ENCODE data around the gene MC1R. TPM values are rescaled to one million over a fixed set of nuclear protein-coding genes. Genes with fewer than 3 reads are reported as not detected.

MC1R gene
- total and polyA plus RNA-seq, 5 experiments from 2014 or later: 0.63 to 10.3 (median 10.2) TPM; not detected in 2

DNA sequence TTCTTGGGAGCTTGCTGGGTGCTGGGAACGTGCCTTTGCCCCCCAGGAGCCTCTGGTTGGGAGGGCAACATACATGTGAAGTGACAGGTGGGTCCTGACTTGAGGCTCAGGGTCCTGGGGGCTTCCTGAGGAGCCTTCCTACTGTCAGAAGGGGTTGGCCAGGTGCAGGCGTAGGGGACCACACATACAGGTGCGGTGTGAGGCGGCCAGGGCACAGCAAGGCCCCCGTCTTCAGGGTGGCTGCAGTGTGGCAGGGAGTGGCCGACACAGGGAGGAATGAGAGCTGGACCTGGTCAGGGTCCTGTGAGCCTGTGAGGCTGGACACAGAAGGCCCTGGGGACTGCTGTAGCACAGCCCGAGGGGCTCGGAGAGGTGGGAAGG, 34.6 kb upstream of the MC1R start:
- no peak overlapping the region for H3K4me3 Mint-ChIP-seq
- H3K27me3 Mint-ChIP-seq: no peaks in the 10 kb centered on the region
- H3K9me3 Mint-ChIP-seq: no peaks in the 10 kb centered on the region
- H3K4me1 Mint-ChIP-seq: peaks cover 9 to 25% (median 16%) of the 10 kb centered on the region in 4 donors
- peaks cover 0 to 85% (median 22%) of the 10 kb centered on the region in 3 donors for H3K36me3 Mint-ChIP-seq
- DNase-seq (no peak), ATAC-seq (no peak)
- H3K27ac Mint-ChIP-seq: peak overlapping the region in 2 of 10 donors; percentile 24 to 82
- POLR2A ChIA-PET: no interaction called here

- POLR2A ChIA-PET: no interaction called here
- no peak overlapping the region for H3K4me3 Mint-ChIP-seq
These were observed 31.4 kb upstream of the MC1R start for GRCh38 chr16:89887243-89887642.

DNA sequence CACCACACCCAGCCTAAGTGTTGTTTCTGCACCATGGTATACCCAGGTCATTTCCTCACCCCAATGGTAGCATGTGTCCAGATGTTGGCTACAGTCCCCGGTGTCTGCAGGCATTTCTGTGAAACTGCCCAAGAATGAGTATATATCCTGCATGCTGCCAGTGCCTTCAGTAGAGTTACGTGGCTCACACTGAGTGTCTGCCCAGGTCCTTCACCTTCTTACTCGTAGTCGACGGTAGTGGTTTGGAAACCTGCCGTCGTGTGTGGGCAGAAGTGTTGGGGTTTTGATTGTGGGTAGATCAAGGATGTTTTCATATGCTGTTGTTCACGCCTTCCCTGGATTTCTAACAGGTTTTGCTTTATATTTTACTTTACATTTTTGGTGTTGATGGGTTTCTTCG, 28.5 kb upstream of the MC1R start:
- Mint-ChIP-seq H3K9me3 (no peaks in the 10 kb centered on the region), H3K27me3 (no peaks in the 10 kb centered on the region), H3K27ac (peak overlapping the region in 6 of 10 donors; percentile 6 to 89 (median 58)), H3K4me3 (peak overlapping the region in 3 of 10 donors; percentile 13 to 54 (median 13)), H3K36me3 (peaks cover 0 to 81% (median 9%) of the 10 kb centered on the region in 3 donors), H3K4me1 (peaks cover 6 to 17% (median 11%) of the 10 kb centered on the region in 4 donors)
- peak; percentile 40 to 61 for ATAC-seq
- POLR2A ChIA-PET: no interaction called here
- DNase-seq: no peak

More at GRCh38 chr16:89887243-89887642, 31.4 kb upstream of the MC1R start:
- H3K36me3 Mint-ChIP-seq: peaks cover 0 to 88% (median 22%) of the 10 kb centered on the region in 3 donors
- peak overlapping the region in 1 of 10 donors; percentile 55 for H3K27ac Mint-ChIP-seq
- H3K4me1 Mint-ChIP-seq: peaks cover 11 to 34% (median 19%) of the 10 kb centered on the region in 4 donors
- no peaks in the 10 kb centered on the region for H3K27me3 Mint-ChIP-seq
- ATAC-seq (no peak), DNase-seq (no peak)
- H3K9me3 Mint-ChIP-seq: no peaks in the 10 kb centered on the region

DNA sequence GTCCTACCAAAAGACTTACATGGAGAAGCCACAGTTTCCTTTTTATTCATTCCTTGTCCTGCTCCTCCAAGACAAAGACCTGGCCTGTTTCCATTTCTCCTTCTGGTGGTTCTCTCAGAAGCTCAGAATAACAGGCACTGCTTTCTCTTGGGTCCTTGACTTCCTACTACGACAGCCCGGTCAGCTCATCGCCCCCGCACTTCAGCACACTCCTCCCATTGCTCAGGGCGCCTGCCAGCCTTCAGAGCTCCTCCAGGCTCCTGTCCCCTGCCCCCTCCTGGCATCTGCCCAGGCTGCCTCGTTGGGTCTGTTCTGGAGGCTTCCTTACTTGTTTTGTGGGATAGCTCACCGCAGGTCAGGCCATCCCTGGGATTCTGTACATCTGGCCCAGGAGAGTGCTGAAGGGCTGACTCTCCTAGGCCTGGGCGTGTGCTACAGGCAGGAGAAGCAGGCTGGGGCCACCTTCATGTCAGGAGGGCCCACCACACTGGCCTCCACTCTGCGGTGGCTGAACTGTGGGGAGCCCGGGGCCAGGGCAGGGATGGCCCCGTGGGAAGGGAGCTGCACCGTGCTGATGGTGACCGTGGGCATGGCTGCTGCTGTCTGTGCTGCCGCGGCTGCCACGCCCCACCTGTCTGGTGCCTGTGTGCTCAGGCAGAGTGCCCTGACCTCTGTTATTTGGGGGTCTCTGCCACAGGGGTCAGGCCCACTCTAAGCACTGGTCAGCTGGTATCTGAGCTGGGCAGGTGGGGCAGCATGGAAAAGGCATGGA, 27.6 kb upstream of the MC1R start:
- H3K9me3 Mint-ChIP-seq: no peaks in the 10 kb centered on the region
- ATAC-seq: no peak
- peaks cover 0 to 81% (median 9%) of the 10 kb centered on the region in 3 donors for H3K36me3 Mint-ChIP-seq
- H3K27me3 Mint-ChIP-seq: no peaks in the 10 kb centered on the region
- POLR2A ChIA-PET: no interaction called here
- H3K4me1 Mint-ChIP-seq: peaks cover 6 to 17% (median 10%) of the 10 kb centered on the region in 4 donors
- peak overlapping the region in 1 of 10 donors; percentile 45 for H3K4me3 Mint-ChIP-seq
- H3K27ac Mint-ChIP-seq: peak overlapping the region in 4 of 10 donors; percentile 38 to 51 (median 44)
- no peak for DNase-seq

GRCh38 chr16:89892055-89892630, 26.5 kb upstream of the MC1R start:
- H3K9me3 Mint-ChIP-seq: no peaks in the 10 kb centered on the region
- DNase-seq (no peak), ATAC-seq (no peak)
- POLR2A ChIA-PET: no interaction called here
- H3K36me3 Mint-ChIP-seq: peaks cover 0 to 78% (median 6%) of the 10 kb centered on the region in 3 donors
- H3K4me3 Mint-ChIP-seq: no peak overlapping the region
- H3K4me1 Mint-ChIP-seq: peaks cover 6 to 17% (median 10%) of the 10 kb centered on the region in 4 donors
- H3K27ac Mint-ChIP-seq: peak overlapping the region in 1 of 10 donors; percentile 60
- H3K27me3 Mint-ChIP-seq: no peaks in the 10 kb centered on the region

DNA sequence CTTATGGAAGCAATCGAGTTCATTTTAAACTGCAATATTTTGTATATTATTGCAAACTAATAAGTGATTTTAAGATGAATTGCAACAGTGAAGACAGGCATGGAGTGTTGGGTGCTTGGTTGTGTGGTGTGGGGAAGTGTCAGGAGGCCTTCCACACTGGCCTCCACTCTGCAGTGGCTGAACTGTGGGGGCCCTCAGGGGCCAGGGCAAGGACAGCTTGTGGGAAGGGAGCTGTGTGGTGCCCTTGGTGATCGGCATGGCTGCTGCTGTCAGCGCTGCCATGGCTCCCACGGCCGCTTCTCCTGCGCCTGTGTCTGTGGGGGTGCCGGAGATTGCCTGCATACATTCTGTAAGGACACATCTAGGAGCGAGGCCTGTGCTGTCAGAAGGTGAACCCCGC, 26.0 kb upstream of the MC1R start:
- ATAC-seq: no peak
- H3K27ac Mint-ChIP-seq: no peak overlapping the region

GRCh38 chr16:89893642-89894548, 24.8 kb upstream of the MC1R start:
- Mint-ChIP-seq H3K4me1 (peaks cover 6 to 14% (median 10%) of the 10 kb centered on the region in 4 donors), H3K4me3 (no peak overlapping the region), H3K27me3 (no peaks in the 10 kb centered on the region), H3K36me3 (peaks cover 0 to 78% (median 3%) of the 10 kb centered on the region in 3 donors), H3K9me3 (no peaks in the 10 kb centered on the region), H3K27ac (no peak overlapping the region)
- POLR2A ChIA-PET: no interaction called here
- ATAC-seq (peak in 1 of 2 donors; percentile 29), DNase-seq (no peak)

More for the DNA sequence above, 26.0 kb upstream of the MC1R start:
- H3K9me3 Mint-ChIP-seq: no peaks in the 10 kb centered on the region
- no peaks in the 10 kb centered on the region for H3K27me3 Mint-ChIP-seq
- H3K4me1 Mint-ChIP-seq: peaks cover 6 to 17% (median 10%) of the 10 kb centered on the region in 4 donors
- DNase-seq: no peak
- POLR2A ChIA-PET: no interaction called here
- peaks cover 0 to 78% (median under 1%) of the 10 kb centered on the region in 3 donors for H3K36me3 Mint-ChIP-seq
- no peak overlapping the region for H3K4me3 Mint-ChIP-seq

DNA sequence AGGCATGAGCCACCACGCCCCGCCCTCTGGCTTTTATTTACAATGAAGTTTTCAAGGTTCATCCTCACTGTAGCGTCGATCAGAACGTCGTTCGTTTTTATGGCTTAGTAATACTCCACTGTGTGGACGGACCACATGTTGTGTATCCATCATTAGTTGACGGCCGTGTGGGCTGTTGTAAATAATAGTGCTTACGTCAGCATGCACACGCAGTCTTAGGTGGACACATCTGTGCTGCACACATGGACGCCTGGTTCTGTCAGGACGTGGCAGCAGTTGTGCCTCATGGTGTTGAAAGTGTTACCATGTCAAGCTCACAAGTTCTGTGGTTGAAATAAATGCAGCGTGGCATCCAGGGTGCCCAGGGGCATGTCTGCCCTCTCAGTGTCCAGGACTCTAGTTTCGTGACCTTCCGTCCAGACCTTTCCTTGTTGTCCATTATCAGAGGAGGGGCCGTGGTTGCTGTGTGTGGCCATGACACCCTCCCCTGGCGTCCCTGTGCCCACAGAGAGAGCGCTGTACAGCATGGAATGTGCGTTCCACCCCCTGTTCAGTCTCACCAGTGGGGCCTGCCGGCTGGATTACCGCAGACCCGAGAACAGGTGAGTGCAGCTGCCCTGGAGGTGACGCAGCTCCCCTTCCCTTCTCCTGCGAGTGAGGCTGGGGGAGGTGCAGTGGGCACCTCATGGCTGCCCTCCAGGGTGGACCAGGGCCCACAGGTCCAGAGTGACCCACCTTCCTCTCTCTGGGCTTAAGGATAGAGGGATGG, 23.0 kb upstream of the MC1R start:
- no peaks in the 10 kb centered on the region for H3K27me3 Mint-ChIP-seq

DNA sequence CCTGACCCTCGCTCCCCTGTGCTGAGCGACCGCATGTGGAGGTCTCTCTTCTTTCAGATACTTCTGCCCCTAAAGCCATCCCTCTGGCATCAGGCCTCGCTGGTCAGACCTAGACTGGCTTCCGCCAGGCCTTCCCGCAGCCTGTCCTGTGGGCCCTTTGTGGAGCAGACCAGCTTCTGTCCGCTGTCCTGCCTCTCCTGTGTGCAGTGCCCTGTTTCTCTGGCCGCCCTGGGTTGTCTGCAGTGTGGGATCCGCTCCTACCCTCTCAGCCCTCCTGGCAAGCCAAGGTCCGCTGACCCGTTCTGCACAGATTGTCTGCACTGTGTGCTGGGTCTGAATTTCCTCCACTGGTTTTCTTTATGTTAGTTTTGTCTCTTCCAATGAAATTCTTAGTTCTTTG, 21.5 kb upstream of the MC1R start:
- no peak for DNase-seq
- POLR2A ChIA-PET: interaction anchor here (0.7 kb wide), 1 partner anchor 154 kb away, joined by 3 read pairs; no protein-coding TSS in a partner anchor
- Mint-ChIP-seq H3K27ac (peak overlapping the region in 1 of 10 donors; percentile 71), H3K9me3 (no peaks in the 10 kb centered on the region), H3K4me1 (no peaks in the 10 kb centered on the region), H3K4me3 (no peak overlapping the region), H3K27me3 (no peaks in the 10 kb centered on the region), H3K36me3 (peaks cover 0 to 71% (median 15%) of the 10 kb centered on the region in 3 donors)
- ATAC-seq: no peak

More for the DNA sequence above, 23.0 kb upstream of the MC1R start:
- Mint-ChIP-seq H3K9me3 (no peaks in the 10 kb centered on the region), H3K4me1 (peaks cover 3 to 6% (median 4%) of the 10 kb centered on the region in 4 donors), H3K27ac (peak overlapping the region in 1 of 10 donors; percentile 29), H3K4me3 (no peak overlapping the region), H3K36me3 (peaks cover 0 to 81% (median 15%) of the 10 kb centered on the region in 3 donors)
- DNase-seq: no peak
- POLR2A ChIA-PET: no interaction called here
- no peak for ATAC-seq

DNA sequence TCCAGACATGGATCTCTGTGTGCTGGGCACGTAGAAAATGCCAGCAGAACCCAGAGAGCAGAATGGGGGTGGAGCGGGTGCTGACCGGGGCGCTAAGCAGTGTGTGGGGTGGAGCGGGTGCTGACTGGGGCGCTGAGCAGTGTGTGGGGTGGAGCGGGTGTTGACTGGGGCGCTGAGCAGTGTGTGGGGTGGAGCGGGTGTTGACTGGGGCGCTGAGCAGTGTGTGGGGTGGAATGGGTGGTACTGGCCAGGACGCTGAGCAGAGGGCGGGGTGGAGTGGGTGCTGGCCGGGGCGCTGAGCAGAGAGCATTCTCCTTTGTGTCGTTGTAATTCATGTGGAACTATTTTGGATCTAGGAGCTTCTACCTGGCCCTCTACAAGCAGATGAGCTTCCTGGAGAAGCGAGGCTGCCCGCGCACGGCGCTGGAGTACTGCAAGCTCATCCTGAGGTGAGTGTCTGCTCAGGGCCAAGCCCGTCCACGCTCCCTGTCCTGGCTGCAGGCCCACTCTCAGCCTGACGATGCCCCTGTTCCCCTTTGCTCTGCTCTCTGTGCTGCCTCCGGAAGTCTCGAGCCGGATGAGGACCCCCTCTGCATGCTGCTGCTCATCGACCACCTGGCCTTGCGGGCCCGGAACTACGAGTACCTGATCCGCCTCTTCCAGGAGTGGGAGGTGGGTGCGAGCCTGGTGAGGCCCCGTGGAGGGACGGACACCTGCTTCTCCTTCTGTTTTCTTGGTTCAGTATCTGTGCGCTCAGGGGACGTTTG, 20.3 kb upstream of the MC1R start:
- no peaks in the 10 kb centered on the region for H3K9me3 Mint-ChIP-seq
- peak overlapping the region in 3 of 10 donors; percentile 4 to 71 (median 27) for H3K27ac Mint-ChIP-seq
- no peak for ATAC-seq
- no peaks in the 10 kb centered on the region for H3K27me3 Mint-ChIP-seq
- no peaks in the 10 kb centered on the region for H3K4me1 Mint-ChIP-seq
- DNase-seq: no peak
- no peak overlapping the region for H3K4me3 Mint-ChIP-seq
- H3K36me3 Mint-ChIP-seq: peaks cover 0 to 63% (median 15%) of the 10 kb centered on the region in 3 donors
- POLR2A ChIA-PET: no interaction called here

GRCh38 chr16:89899879-89900481, 18.7 kb upstream of the MC1R start:
- POLR2A ChIA-PET: no interaction called here
- ATAC-seq: no peak
- no peak overlapping the region for H3K27ac Mint-ChIP-seq
- peaks cover 0 to 63% (median 15%) of the 10 kb centered on the region in 3 donors for H3K36me3 Mint-ChIP-seq
- H3K9me3 Mint-ChIP-seq: no peaks in the 10 kb centered on the region
- no peak for DNase-seq
- H3K4me1 Mint-ChIP-seq: no peaks in the 10 kb centered on the region
- no peaks in the 10 kb centered on the region for H3K27me3 Mint-ChIP-seq
- no peak overlapping the region for H3K4me3 Mint-ChIP-seq
